Suppressor macrophage (primary cell): ENCODE data around the gene NFATC4.
A peak's percentile ranks its signal among the peaks of the same experiment; 100 is the strongest.
"Not testable (repeated sequence)": the region's sequence is repeated elsewhere in the genome, so short reads cannot be mapped to it uniquely, and the experiment has no call there.

ENCODE experiments used
- DNase-seq, 4 experiments: peaks; one replicate each; pipeline ENCODE4 v3.0.0-alpha.2; 2020 to 2022

Gene NFATC4

GRCh38 chr14:24368212-24368561 lies 203 bp downstream of the NFATC4 start:
- DNase-seq: no peak

GRCh38 chr14:24368562-24369252 lies 723 bp downstream of the NFATC4 start:
- DNase-seq: peak in 1 of 4 experiments; percentile 16

- no peak for DNase-seq
These were observed 1.5 kb downstream of the NFATC4 start for GRCh38 chr14:24369463-24369862.

- no peak for DNase-seq
These were observed 2.1 kb downstream of the NFATC4 start for GRCh38 chr14:24369907-24370687.

- DNase-seq: no peak
These were observed 2.8 kb downstream of the NFATC4 start for GRCh38 chr14:24370748-24371147.

- DNase-seq: not testable (repeated sequence)
These were observed 3.6 kb downstream of the NFATC4 start for GRCh38 chr14:24371605-24372004.

- DNase-seq: no peak
These were observed 4.9 kb downstream of the NFATC4 start for GRCh38 chr14:24372701-24373416.

- DNase-seq: no peak
These were observed 8.6 kb downstream of the NFATC4 start for GRCh38 chr14:24376448-24377070.

DNA sequence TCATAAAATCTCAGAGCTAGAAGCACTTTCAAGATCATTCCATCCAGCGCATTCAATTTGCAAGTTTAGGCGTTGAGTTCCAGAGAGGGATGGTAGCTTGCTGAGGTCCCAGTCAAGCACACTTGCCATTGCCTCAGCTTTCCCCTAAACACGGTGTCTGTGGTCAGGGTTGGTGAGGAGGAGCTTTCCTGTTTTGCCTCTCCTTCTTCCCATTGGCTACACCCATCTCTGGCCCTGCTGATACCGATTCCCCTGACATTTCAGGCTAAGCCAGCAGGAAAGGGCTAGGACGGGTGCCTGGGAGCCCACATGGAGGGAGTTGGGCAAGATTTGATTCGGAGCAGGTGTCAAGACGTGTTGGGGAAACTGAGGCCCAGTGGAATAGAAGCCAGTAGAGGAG lies 9.1 kb downstream of the NFATC4 start:
- no peak for DNase-seq

- DNase-seq: no peak
These were observed 9.7 kb downstream of the NFATC4 start for GRCh38 chr14:24377657-24378056.

DNA sequence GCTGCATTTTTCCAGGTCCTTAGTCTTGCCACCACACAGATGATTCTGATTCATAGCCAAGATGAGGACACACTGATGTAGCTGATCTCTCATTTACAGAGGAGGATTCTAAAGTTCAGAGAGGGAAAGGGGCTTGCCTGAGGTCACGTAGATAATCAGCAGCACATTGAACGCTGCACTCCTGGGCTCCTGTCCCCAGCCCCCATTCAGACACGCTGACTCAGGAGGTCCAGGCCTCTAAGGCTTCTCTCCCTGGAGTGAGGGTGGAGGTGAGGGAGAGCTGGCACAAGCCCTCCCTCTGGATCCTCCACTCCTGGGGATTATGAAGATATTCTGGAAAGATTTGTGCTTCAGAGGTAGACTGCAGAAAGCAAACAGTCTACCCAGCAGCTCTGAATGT lies 10.3 kb downstream of the NFATC4 start:
- no peak for DNase-seq

- DNase-seq: no peak
These were observed 11.3 kb downstream of the NFATC4 start for GRCh38 chr14:24378981-24379906.

DNA sequence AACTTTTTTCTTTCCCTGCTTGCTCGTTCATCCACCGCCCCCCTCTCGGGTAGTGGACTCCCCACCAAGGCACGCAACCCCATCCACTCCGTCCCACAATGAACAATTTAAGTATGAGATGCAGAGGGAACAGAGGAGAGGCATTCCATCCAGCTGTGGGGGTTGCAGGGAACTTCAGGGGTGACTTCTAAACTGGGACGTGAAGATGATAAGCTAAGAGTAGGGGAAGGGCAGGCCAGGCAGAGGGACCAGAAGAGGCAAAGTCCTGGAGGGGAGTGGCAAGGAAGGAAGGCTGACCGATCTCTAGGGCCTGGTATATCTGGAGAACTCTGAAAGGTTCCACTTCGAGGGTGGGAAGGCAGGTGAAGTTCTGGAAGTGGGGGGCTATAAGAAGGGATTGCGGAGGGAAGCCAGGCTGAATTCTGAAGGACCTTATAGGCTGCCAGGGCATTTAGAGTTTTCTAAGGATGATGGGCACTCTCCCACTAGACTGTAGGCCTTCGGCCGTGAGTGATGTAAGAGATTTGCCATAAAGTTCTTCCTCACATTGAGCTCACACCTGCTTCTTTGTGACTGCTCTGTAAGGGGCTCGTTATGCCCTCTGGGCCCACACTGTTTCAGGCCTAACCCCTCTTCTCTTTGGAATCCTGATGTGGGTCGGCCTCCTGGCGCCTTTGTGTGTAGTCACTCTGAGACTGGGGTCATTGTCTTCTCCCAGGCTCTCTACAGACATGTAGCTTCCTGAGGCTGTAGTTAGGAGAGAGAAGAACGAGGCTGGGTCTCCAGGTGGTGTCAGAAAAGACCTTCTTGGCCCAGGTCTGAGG lies 12.1 kb downstream of the NFATC4 start:
- no peak for DNase-seq

DNA sequence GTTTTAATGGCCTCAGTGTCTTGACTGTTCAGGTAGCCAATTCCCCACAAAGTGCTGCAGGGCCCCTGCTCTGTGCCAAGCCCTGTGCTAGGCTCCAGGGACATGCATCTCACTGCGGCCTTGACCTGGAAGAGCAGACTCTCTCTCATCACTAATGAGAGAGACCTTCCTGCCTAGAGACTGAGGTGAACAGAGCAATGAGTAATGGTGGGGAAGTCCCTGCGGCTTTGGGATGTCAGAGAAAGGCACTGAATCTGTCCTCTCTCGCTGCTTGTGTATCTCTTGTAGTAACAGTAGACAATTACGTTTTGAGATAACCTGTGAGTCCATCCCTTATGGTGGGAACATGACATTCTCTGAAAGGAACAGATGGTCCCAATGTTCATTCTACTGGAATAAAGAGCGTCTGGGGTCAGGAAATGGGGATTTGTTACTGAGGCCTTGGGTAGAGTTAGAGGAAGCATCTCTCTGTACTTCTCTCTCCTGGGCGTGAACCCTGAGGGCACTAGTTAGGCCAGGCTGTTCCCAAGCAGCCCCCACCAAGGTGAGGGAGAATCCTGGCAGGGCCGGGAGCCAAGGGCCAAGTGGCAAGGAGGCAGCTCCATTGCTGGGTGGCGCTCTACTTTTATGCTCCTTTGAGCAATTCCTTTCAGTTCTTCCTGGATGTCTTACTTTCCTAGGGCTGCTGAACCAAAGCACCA lies 13.5 kb downstream of the NFATC4 start:
- DNase-seq: no peak

DNA sequence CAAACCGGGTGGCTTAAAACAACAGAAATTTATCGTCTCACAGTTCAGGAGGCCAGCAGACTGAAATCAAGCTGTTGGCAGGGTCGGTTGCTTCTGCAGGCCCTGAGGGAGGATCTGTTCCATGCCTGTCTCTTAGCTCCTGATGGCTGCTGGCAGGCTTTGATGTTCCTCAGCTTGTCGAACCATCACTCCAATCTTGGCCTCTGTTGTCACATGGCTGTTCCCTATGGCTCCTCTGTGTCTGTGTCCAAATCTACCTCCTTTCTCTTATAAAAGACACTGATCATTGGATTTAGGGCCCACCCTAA lies 14.0 kb downstream of the NFATC4 start:
- no peak for DNase-seq

DNA sequence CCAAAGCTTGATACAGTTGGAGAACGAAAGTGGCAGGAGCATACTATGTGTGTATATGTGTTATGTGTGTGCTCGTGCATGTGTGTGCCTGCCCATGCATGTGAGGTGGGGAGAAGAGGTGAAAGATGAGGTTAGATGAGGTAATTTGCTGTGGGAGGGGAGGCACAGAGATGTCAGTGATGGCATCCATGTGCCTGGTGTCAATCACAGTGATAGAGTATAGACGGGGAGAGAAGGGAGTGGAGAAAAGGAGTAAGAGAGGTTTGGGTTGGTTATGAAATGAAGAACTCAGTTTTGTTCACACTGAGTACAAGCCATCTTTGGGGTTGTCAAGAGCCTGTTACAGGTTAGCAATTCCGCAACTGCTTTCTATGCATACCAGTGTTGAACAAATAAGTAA lies 16.2 kb downstream of the NFATC4 start:
- no peak for DNase-seq

DNA sequence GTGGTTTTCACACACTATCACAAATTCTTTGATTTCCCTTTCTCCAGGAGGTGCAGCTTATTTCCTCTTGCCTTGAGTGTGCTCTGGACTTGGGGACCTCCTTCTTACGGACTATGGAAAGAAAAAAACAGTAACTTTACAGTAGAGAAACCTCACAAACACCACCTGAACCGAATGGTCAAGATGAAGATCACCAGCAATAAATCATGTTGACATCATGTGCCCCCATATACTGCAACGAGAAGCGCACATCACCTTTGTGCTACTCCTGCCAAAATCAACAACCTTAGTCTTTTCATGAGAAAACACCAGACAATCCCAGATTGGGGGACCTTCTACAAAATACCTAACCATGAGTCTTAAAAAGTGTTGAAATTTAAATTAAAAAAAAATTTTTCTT lies 17.5 kb downstream of the NFATC4 start:
- no peak for DNase-seq

DNA sequence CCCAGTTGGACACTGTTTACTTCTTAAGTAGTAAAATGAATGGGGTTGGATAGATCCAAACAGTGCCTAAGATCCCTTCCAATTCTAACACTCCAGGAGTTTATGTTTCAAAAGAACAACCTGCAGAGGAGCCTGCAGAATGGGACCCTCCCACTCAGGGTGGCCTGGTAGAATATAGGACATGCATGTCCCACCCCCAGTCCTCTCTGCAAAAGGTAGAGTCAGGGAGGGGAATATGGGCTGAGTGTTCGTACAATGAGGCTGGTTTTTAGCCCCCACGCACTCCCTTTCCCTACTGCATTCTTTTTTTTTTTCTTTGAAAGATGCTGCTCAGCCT lies 19.0 kb downstream of the NFATC4 start:
- no peak for DNase-seq

DNA sequence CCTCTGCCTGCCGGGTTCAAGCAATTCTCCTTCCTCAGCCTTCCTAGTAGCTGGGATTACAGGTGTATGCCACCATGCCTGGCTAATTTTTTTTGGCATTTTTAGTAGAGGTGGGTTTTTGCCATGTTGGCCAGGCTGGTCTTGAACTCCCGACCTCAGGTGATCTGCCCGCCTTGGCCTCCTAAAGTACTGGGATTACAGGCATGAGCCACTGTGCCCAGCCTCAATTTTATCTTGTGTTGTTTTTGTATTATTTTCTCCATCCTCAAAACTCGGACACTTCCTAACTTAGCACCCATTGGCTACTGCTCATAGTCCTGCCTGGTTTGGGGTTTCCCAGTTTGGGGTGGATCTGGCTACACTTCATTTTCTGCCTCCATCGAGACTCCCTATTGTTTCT lies 19.6 kb downstream of the NFATC4 start:
- not testable (repeated sequence) for DNase-seq

GRCh38 chr14:24388474-24389179 lies 20.6 kb downstream of the NFATC4 start:
- DNase-seq: no peak
